Esophagus muscularis mucosa (tissue), 4 donors: ENCODE results near the gene SERINC5. TPM values are rescaled to one million over a fixed set of nuclear protein-coding genes. Genes with fewer than 3 reads are reported as not detected.

Experiments used
- DNase-seq: peaks from one replicate; pipeline ENCODE4 v3.0.0-alpha.2; 2017; ENCODE audit errors: extremely low spot score
- H3K27ac ChIP-seq, 4 donors: fragments of 200-600 bp; sonication (generic); replicated peaks in 1 of 4; 1 replicate in 3 of 4; 2 replicates in 1 of 4; pipeline ENCODE4 v1.5.1; 2016 to 2019; ENCODE audit warnings: mild to moderate bottlenecking in 1 of 4
- H3K27me3 ChIP-seq, 4 donors: fragments of 200-600 bp; sonication (generic); one replicate each; pipeline versions ENCODE4 v1.5.1 to v1.6.0; 2016 to 2019
- H3K36me3 ChIP-seq, 4 donors: fragments of 200-600 bp; sonication (generic); one replicate each; pipeline ENCODE4 v1.5.1; 2016 to 2019
- H3K4me1 ChIP-seq, 4 donors: fragments of 200-600 bp; sonication (generic); one replicate each; pipeline ENCODE4 v1.5.1; 2016 to 2019
- H3K4me3 ChIP-seq, 4 donors: fragments of 200-600 bp; sonication (generic); 1 replicate in 2 of 4; 2 replicates in 2 of 4; pipeline ENCODE4 v1.5.1; 2016 to 2019; ENCODE audit warnings: mild to moderate bottlenecking in 4 of 4, moderate library complexity in 1 of 4
- H3K9me3 ChIP-seq, 4 donors: fragments of 200-600 bp; sonication (generic); 1 replicate in 3 of 4; 2 replicates in 1 of 4; pipeline ENCODE4 v1.5.1; 2016 to 2019
- EP300 ChIP-seq: sonication (generic); formaldehyde crosslinking; IDR thresholded peaks from one replicate; pipeline ENCODE4 v1.6.1; 2017; ENCODE audit warnings: antibody characterized with exemption
- POLR2A ChIP-seq: fragments of 450-650 bp; IDR thresholded peaks from one replicate; pipeline ENCODE4 v1.6.1; 2017; ENCODE audit warnings: antibody characterized with exemption, moderate library complexity, mild to moderate bottlenecking, low read depth
- POLR2AphosphoS5 ChIP-seq, 2 donors: sonication (generic); formaldehyde crosslinking; IDR thresholded peaks; one replicate each; pipeline ENCODE4 v1.6.1; 2017; ENCODE audit warnings: antibody characterized with exemption in 2 of 2
- WGBS: methylation state at CpG from one replicate; pipeline ENCODE4 v1.1.5; 2018; 5-methylcytosine and 5-hydroxymethylcytosine counted together
- intact Hi-C: fragments of 100-400 bp; cut with DNase I; formaldehyde crosslinking; loops from one replicate; pipeline ENCODE4 v1.15.1; 2023
- total RNA-seq, 4 donors: library from RNA; depleted of rRNA; stranded (reverse); fragments of >200 nt; gene quantifications; one replicate each; pipeline versions ENCODE4 v1.1.0 to v1.2.1, GENCODE V29; 2016
- TF ChIP-seq, protein P1 (sequence below), 3 experiments: fragments of 200-600 bp in 2 of 3; fragments of 450-650 bp in 1 of 3; sonication (generic) in 2 of 3; IDR thresholded peaks; one replicate each; pipeline ENCODE4 v1.5.1; 2017 to 2019; ENCODE audit warnings: antibody characterized with exemption in 3 of 3, mild to moderate bottlenecking in 2 of 3, moderate library complexity in 1 of 3

The SERINC5 gene
- total RNA-seq, 4 donors from 2014 or later, result 5.8 to 9.1 (median 8.3) TPM

- WGBS, result 83% methylated on average over 8 of the region's 8 CpGs
- intact Hi-C loops, result no loop called here
- Histone ChIP-seq H3K4me1 (no peaks in the 10 kb centered on the region), H3K36me3 (no peaks in the 10 kb centered on the region), H3K9me3 (no peaks in the 10 kb centered on the region), H3K27me3 (no peaks in the 10 kb centered on the region), H3K27ac (no peak overlapping the region), H3K4me3 (no peak overlapping the region)
- no peak for TF ChIP-seq POLR2AphosphoS5 (IDR thresholded peaks at IDR 0.05)
- TF ChIP-seq POLR2A, result no peak
- TF ChIP-seq, protein P1, sequence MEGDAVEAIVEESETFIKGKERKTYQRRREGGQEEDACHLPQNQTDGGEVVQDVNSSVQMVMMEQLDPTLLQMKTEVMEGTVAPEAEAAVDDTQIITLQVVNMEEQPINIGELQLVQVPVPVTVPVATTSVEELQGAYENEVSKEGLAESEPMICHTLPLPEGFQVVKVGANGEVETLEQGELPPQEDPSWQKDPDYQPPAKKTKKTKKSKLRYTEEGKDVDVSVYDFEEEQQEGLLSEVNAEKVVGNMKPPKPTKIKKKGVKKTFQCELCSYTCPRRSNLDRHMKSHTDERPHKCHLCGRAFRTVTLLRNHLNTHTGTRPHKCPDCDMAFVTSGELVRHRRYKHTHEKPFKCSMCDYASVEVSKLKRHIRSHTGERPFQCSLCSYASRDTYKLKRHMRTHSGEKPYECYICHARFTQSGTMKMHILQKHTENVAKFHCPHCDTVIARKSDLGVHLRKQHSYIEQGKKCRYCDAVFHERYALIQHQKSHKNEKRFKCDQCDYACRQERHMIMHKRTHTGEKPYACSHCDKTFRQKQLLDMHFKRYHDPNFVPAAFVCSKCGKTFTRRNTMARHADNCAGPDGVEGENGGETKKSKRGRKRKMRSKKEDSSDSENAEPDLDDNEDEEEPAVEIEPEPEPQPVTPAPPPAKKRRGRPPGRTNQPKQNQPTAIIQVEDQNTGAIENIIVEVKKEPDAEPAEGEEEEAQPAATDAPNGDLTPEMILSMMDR (IDR thresholded peaks at IDR 0.05), result no peak
- TF ChIP-seq EP300, result no peak
- no peak for DNase-seq
Measured at GRCh38 chr5:80269991-80270438, 14.2 kb upstream of the SERINC5 start.

DNA sequence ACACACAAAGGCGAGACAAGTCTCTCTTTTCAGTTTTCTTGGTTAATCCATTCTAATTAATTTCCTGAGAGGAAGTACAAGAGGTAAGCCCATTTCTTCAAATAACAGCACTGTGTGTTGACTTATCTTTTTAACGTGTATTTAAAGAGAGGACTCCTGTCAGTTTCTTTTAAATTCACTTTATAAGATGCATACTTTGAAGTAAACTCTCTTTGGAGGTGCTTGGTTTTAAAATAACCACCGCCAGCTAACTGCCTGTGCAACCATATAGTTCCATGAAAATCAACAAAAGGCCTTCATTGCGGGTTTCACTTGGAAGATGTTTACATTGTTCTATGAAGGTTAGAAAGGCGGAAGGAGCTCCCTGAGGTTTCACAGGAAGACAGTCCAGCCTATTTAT is 13.1 kb upstream of the SERINC5 start:
- no peaks in the 10 kb centered on the region for H3K9me3 ChIP-seq
- H3K27me3 ChIP-seq, result no peaks in the 10 kb centered on the region
- no peaks in the 10 kb centered on the region for H3K36me3 ChIP-seq
- no peaks in the 10 kb centered on the region for H3K4me1 ChIP-seq
- H3K4me3 ChIP-seq, result no peak overlapping the region
- TF ChIP-seq EP300 (no peak), POLR2AphosphoS5 (IDR thresholded peaks at IDR 0.05) (no peak), POLR2A (no peak)
- TF ChIP-seq, protein P1 (IDR thresholded peaks at IDR 0.05), result no peak
- 37% methylated on average over 5 of the region's 5 CpGs for WGBS
- intact Hi-C loops, result no loop called here
- H3K27ac ChIP-seq, result no peak overlapping the region
- DNase-seq, result no peak

DNA sequence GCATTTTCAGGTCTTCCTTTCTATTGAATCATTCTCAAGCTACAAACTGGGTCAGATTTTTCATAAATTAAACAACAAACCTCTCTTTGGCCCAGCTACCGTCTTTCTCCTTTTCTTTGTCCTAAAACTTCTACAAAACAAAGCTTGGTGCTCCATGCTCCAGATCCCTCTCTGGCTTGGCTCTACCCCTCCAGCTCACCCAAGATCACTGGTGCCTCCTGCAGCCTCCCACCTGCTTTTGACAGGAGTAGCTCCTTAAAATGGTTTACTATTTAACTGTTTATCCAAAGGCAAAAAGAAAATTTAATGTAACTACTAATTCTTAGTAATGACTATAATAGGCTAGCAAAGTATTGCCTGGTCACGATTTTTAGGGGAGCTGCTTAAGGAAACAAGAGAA is 10.7 kb upstream of the SERINC5 start:
- no peak for DNase-seq
- intact Hi-C loops, result no loop called here

DNA sequence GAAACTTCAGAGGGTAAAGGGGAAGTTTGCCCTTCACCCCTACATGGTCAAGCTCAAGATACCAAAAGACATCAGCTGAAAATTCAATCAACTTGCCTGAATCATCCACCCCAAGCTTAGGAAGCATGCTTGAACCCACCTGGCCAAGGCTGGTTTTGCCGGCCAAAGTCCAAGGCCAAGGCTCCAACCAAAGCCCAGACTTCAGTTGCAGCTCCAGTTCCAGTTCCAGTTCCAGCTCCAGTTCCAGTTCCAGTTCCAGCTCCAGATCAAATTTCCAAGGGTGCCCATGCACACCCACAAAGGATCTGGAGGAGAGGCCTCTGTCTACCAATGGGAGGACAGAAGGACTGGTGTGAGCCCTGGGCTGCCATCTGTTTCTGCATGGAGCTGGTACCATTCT is 4.6 kb upstream of the SERINC5 start:
- intact Hi-C loops, result no loop called here
- H3K4me3 ChIP-seq, result no peak overlapping the region
- peaks cover 3 to 18% (median 18%) of the 10 kb centered on the region in 4 donors for H3K4me1 ChIP-seq
- H3K36me3 ChIP-seq, result no peaks in the 10 kb centered on the region
- no peak for DNase-seq
- H3K9me3 ChIP-seq, result no peaks in the 10 kb centered on the region
- 80% methylated on average over 1 of the region's 1 CpG for WGBS
- H3K27me3 ChIP-seq, result no peaks in the 10 kb centered on the region
- no peak overlapping the region for H3K27ac ChIP-seq
- no peak for TF ChIP-seq EP300
- no peak for TF ChIP-seq POLR2A

More for the DNA sequence above, 10.7 kb upstream of the SERINC5 start:
- Histone ChIP-seq H3K4me3 (no peak overlapping the region), H3K27ac (no peak overlapping the region), H3K9me3 (no peaks in the 10 kb centered on the region), H3K4me1 (no peaks in the 10 kb centered on the region), H3K27me3 (no peaks in the 10 kb centered on the region), H3K36me3 (no peaks in the 10 kb centered on the region)
- WGBS, result 72% methylated on average over 2 of the region's 2 CpGs
- TF ChIP-seq POLR2AphosphoS5 (IDR thresholded peaks at IDR 0.05) (no peak), EP300 (no peak), POLR2A (no peak)
- TF ChIP-seq, protein P1 (IDR thresholded peaks at IDR 0.05), result no peak

DNA sequence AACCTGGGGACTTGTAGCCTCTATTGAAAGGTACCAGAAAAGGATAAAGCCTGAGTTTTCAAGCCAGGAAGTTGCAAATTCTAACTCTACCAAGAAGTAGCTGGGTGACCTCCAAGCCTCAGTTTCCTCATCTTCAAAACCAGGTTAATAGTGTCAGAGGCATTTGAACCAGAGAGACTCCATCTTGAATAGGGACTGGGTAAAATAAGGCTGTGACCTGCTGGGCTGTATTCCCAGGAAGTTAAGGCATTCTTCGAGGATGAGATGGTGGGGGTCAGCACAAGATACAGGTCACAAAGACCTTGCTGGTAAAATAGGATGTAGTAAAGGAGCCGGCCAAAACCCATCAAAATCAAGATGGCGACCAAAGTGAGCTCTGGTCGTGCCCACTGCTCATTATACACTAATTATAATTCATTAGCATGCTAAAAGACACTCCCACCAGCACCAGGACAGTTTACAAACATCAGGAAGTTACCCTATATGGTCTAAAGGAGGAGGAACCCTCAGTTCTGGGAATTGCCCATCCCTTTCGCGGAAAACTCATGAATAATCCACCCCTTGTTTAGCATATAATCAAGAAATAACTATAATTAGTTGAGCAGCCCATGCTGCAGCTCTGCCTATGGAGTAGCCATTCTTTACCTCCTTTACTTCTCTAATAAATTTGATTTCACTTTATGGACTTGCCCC is 3.8 kb upstream of the SERINC5 start:
- intact Hi-C loops, result loop anchor here (10.0 kb wide), 1 partner anchor 145 kb away; the partner anchor contains the start of gene ZFYVE16
- H3K27me3 ChIP-seq, result no peaks in the 10 kb centered on the region
- no peaks in the 10 kb centered on the region for H3K9me3 ChIP-seq
- H3K4me3 ChIP-seq, result no peak overlapping the region
- no peaks in the 10 kb centered on the region for H3K36me3 ChIP-seq
- no peak overlapping the region for H3K27ac ChIP-seq
- DNase-seq, result no peak
- 98% methylated on average over 6 of the region's 6 CpGs for WGBS
- TF ChIP-seq POLR2AphosphoS5 (IDR thresholded peaks at IDR 0.05) (no peak), EP300 (no peak), POLR2A (no peak)
- TF ChIP-seq, protein P1 (IDR thresholded peaks at IDR 0.05), result no peak
- H3K4me1 ChIP-seq, result peaks cover 6 to 24% (median 22%) of the 10 kb centered on the region in 4 donors
